NT2/D1 (cell line): ENCODE data around the gene LRFN5.

Experiments
- SUZ12 ChIP-seq: IDR thresholded peaks from 2 replicates; pipeline ENCODE4 v1.6.1; 2011; ENCODE audit not compliant: insufficient read length, insufficient read depth; ENCODE audit errors: extremely low read depth
- YY1 ChIP-seq: IDR thresholded peaks from 2 replicates; pipeline ENCODE4 v1.6.1; 2011; ENCODE audit not compliant: insufficient read length, insufficient read depth

DNA sequence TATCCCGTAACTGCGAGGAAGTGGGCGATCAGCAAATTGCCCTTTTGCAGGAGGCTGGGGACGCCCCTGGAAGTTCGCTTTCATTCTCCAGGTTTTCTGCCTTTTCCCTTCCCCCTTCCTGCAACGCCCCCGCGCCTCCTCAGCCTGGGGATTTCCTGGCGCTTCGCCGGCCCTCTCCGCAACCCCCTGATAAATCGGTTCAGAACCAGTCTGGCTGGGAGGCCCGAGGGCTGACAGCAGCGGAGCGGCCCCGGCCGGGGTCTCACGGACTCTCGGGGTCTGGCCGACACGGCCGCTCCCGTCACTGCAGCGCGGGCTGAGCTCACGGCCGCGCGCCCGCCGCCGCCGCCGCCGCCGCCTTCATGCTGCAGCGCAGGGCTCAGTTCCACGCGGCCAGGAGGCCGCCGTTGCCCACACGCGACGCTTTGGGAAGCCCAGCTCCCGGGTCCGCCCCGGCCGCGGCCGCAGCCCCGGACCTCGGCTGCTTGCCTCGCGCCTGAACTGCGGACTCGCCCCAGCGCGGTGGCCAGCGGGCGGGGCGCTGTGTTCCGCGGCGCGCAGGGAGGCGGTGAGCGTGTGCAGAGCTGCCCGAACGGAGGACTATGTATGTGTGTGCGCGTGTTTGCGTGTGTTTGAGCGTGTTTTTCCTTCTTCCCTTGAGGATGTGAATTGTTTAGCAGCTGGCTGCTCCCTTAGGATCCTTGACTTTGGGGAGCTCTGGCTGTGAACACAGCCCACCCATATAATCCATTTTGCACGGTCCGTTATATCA, at the start of gene LRFN5:
- TF ChIP-seq YY1, result no peak
- TF ChIP-seq SUZ12, result no peak
